ENCODE results near the gene SERINC3. TPM values are rescaled to one million over a fixed set of nuclear protein-coding genes. Genes with fewer than 3 reads are reported as not detected.

SERINC3 gene
- total RNA-seq, 4 donors from 2014 or later: 94.1 to 128 (median 113) TPM

GRCh38 chr20:44489931-44490330 lies 31.9 kb downstream of the SERINC3 start:
- WGBS: 84% methylated on average over 3 of the region's 3 CpGs
- Histone ChIP-seq H3K27ac (no peak overlapping the region), H3K4me3 (no peak overlapping the region), H3K36me3 (peaks cover 71% of the 10 kb centered on the region), H3K27me3 (no peaks in the 10 kb centered on the region), H3K4me1 (peaks cover 23% of the 10 kb centered on the region), H3K9me3 (no peaks in the 10 kb centered on the region)
- DNase-seq (ENCODE audit: low spot score in 2 of 2): no peak
- TF ChIP-seq CTCF (IDR thresholded peaks at IDR 0.05) (no peak), POLR2AphosphoS5 (IDR thresholded peaks at IDR 0.05) (no peak), EP300 (IDR thresholded peaks at IDR 0.05) (no peak), POLR2A (IDR thresholded peaks at IDR 0.05) (no peak)

GRCh38 chr20:44489223-44489622 lies 32.6 kb downstream of the SERINC3 start:
- Histone ChIP-seq H3K27me3 (no peaks in the 10 kb centered on the region), H3K36me3 (peaks cover 72% of the 10 kb centered on the region), H3K4me1 (peaks cover 23% of the 10 kb centered on the region), H3K9me3 (no peaks in the 10 kb centered on the region), H3K27ac (no peak overlapping the region), H3K4me3 (no peak overlapping the region)
- no peak for TF ChIP-seq EP300 (IDR thresholded peaks at IDR 0.05)
- TF ChIP-seq POLR2AphosphoS5 (IDR thresholded peaks at IDR 0.05): no peak
- no peak for TF ChIP-seq CTCF (IDR thresholded peaks at IDR 0.05)
- no peak for TF ChIP-seq POLR2A (IDR thresholded peaks at IDR 0.05)
- no peak for DNase-seq (ENCODE audit: low spot score in 2 of 2)
- 82% methylated on average over 9 of the region's 9 CpGs for WGBS

GRCh38 chr20:44488551-44488950 lies 33.3 kb downstream of the SERINC3 start:
- Histone ChIP-seq H3K4me1 (peaks cover 23% of the 10 kb centered on the region), H3K9me3 (no peaks in the 10 kb centered on the region), H3K27ac (no peak overlapping the region), H3K4me3 (no peak overlapping the region), H3K36me3 (peaks cover 72% of the 10 kb centered on the region), H3K27me3 (no peaks in the 10 kb centered on the region)
- no peak for TF ChIP-seq CTCF (IDR thresholded peaks at IDR 0.05)
- TF ChIP-seq POLR2A (IDR thresholded peaks at IDR 0.05): no peak
- TF ChIP-seq EP300 (IDR thresholded peaks at IDR 0.05): no peak
- TF ChIP-seq POLR2AphosphoS5 (IDR thresholded peaks at IDR 0.05): no peak
- 88% methylated on average over 5 of the region's 5 CpGs for WGBS
- DNase-seq (ENCODE audit: low spot score in 2 of 2): no peak

- no peaks in the 10 kb centered on the region for H3K9me3 ChIP-seq
- peak in 1 of 2 donors; percentile 8 for DNase-seq (ENCODE audit: low spot score in 2 of 2)
- H3K36me3 ChIP-seq: peaks cover 73% of the 10 kb centered on the region
- WGBS: 67% methylated on average over 2 of the region's 2 CpGs
- H3K27ac ChIP-seq: peak overlapping the region; percentile 76
- H3K4me3 ChIP-seq: no peak overlapping the region
- TF ChIP-seq EP300 (IDR thresholded peaks at IDR 0.05) (no peak), CTCF (IDR thresholded peaks at IDR 0.05) (no peak), POLR2AphosphoS5 (IDR thresholded peaks at IDR 0.05) (no peak), POLR2A (IDR thresholded peaks at IDR 0.05) (no peak)
- H3K27me3 ChIP-seq: no peaks in the 10 kb centered on the region
- peaks cover 10% of the 10 kb centered on the region for H3K4me1 ChIP-seq
These were observed 36.1 kb downstream of the SERINC3 start for GRCh38 chr20:44485830-44486198.

- peaks cover 76% of the 10 kb centered on the region for H3K36me3 ChIP-seq
- DNase-seq (ENCODE audit: low spot score in 2 of 2): peak in 1 of 2 donors; percentile 20
- TF ChIP-seq POLR2AphosphoS5 (IDR thresholded peaks at IDR 0.05): no peak
- no peak for TF ChIP-seq CTCF (IDR thresholded peaks at IDR 0.05)
- no peak for TF ChIP-seq EP300 (IDR thresholded peaks at IDR 0.05)
- no peak for TF ChIP-seq POLR2A (IDR thresholded peaks at IDR 0.05)
- H3K9me3 ChIP-seq: no peaks in the 10 kb centered on the region
- H3K27me3 ChIP-seq: no peaks in the 10 kb centered on the region
- peaks cover 5% of the 10 kb centered on the region for H3K4me1 ChIP-seq
- 80% methylated on average over 7 of the region's 7 CpGs for WGBS
- no peak overlapping the region for H3K4me3 ChIP-seq
- peak overlapping the region; percentile 76 for H3K27ac ChIP-seq
These were observed 36.6 kb downstream of the SERINC3 start for GRCh38 chr20:44485078-44485829.

Measured in suprapubic skin (tissue), 4 donors.